ENCODE measurements around the gene SORCS2.

The SORCS2 gene

DNA sequence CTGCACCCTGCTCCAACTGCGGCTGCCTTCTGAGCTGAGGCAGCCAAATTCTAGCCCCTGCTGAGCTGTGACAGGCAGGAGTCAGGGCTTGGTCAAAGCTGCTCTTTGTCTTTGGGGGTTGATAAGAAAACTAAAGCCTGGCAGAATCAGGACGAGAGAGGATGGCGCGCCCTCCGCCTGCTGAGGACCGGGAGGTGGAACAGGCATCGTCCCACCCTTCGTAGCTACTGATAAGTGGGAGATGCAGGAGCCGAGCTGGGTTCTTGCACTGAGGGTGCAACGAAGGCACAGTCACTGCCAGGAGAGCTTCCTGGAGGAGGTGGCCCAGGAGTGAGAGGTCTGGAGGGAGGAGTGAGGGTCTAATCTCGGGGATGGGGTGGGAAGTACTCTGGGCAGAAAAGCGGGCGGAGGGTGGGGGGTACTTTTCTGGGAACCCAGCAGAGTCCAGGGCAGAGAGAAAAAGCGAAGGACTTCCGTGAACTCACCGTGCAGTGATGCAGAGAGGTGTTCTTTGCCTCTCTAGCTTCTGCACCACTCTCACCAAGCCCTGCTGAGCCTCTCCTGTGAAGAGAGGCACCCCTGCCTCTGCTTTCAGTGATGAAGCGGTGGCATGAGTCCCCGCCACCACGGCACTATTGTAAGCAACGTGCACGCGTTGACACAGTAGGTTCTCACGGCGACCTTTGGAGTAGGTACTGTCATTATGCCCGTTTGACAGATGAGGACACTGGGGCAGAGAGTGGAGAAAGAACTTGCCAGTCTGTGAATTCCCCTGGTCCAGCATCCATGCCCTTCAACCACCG lies 107.8 kb downstream of the SORCS2 start:
- in situ Hi-C loops (cut with MboI; ENCODE audit: low sequenced_read_pairs), result no loop called here

GRCh38 chr4:7300711-7301095 lies 108.4 kb downstream of the SORCS2 start:
- in situ Hi-C loops (cut with MboI; ENCODE audit: low sequenced_read_pairs), result no loop called here

DNA sequence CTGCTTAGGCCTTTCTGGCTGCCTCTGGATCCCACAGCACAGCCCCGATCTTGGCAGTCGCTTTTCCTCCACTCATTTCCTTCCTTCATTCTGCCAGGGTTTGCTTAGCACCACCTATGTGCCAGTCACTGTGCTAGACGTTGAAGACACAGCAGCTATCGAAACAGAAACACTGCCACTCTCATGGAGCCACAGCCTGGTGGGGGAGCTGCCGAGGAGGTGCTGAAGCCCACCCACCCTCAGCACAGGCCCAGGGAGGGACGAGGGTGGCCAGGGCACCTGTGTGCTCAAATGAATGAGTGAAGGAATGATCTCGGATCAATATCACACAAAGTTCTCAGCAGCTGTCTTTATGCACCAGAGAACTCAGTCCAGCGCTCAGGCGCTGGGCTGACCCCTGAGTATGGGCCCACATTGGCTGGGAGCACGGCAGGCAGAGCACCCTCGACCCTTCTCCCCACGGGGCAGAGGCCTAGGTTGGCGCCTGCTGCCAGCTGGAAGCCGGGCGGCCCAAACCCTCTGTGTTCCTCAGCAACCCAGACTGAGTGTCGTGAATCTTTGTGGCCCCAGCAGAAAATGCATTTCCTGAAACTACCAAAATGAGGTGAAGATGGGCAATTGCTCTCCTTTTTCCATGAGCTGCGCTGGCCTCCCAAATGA lies 108.9 kb downstream of the SORCS2 start:
- in situ Hi-C loops (cut with MboI; ENCODE audit: low sequenced_read_pairs), result no loop called here

- in situ Hi-C loops (cut with MboI; ENCODE audit: low sequenced_read_pairs), result no loop called here
These were observed 109.7 kb downstream of the SORCS2 start for GRCh38 chr4:7301846-7302630.

GRCh38 chr4:7302781-7303404 lies 110.6 kb downstream of the SORCS2 start:
- in situ Hi-C loops (cut with MboI; ENCODE audit: low sequenced_read_pairs), result no loop called here

DNA sequence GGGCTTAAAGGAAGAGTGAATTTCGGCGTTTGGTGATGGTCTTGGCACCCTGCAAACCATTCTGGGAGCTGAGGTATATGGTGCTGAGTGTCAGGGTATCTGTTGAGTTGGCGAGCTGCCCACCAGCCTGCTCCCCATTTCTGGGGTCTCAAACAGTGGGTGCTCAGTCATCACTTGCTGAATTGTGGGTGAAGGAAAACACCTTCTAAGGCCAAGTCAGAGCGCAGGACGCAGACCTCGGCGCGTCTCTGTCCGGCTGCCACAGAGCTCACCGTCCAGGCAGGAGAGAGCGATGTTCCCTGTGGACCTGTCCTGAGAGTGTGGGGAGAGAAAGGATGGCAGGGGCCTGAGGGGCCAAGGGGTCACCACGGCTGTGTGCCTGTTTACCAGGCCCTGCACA lies 111.2 kb downstream of the SORCS2 start:
- in situ Hi-C loops (cut with MboI; ENCODE audit: low sequenced_read_pairs), result no loop called here

- in situ Hi-C loops (cut with MboI; ENCODE audit: low sequenced_read_pairs), result no loop called here
These were observed 112.1 kb downstream of the SORCS2 start for GRCh38 chr4:7304436-7304835.

GRCh38 chr4:7306021-7306965 lies 114.0 kb downstream of the SORCS2 start:
- in situ Hi-C loops (cut with MboI; ENCODE audit: low sequenced_read_pairs), result no loop called here

DNA sequence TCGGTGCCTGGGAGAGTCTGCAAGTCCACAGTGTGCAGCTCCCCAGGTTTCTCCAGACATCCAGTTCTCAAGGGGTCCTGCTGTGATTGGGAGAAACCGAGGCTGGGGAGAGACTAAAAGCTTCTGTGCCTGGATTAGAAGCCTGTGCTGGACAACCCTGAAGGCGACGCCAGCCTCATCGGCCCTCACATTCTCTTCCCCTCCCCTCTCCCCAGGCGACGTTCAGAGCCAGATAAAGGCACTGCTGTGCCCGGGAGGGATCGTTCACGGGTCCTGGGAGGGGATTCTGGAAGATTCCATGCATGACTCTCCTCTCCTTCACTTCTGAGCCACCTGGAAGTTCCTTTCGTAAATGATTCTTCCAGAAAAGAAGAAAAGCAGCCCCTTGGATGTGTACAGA lies 114.6 kb downstream of the SORCS2 start:
- in situ Hi-C loops (cut with MboI; ENCODE audit: low sequenced_read_pairs), result no loop called here

DNA sequence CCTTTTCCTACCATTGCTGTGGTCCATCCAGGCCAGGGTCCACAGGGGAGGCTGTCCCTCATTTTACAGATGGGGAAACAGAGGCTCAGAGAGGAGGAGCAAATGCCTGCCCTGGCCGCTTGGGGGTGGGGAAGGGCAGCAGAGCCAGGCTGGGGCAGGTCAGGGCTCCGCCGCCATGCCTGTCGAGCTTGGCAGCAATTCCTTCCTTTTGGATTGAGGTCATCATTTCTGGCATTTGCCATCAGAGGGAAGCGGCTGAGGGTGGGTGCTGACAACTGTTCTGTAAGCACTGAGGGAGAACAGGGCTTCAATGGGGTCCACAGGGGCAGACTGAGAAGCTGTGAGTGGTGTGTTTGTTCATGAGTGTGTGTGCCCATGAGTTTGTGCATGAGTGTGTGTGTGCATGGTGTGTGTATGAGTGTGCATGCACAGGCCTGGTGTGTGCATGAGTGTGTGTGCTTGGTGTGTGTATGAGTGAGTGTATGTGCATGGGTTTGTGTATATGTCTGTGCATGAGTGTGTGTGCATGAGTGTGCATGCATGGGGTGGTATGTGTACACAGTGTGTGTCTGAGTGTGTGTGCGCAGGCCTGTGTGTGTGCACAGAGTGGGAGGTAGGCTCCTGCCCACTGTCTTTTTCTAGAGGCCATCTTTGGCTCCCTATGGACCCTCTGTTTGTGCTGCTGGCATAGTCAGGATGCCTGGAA lies 115.2 kb downstream of the SORCS2 start:
- in situ Hi-C loops (cut with MboI; ENCODE audit: low sequenced_read_pairs), result no loop called here

- in situ Hi-C loops (cut with MboI; ENCODE audit: low sequenced_read_pairs), result no loop called here
These were observed 116.8 kb downstream of the SORCS2 start for GRCh38 chr4:7309181-7309580.

- in situ Hi-C loops (cut with MboI; ENCODE audit: low sequenced_read_pairs), result no loop called here
These were observed 117.5 kb downstream of the SORCS2 start for GRCh38 chr4:7309636-7310390.

GRCh38 chr4:7310451-7310850 lies 118.1 kb downstream of the SORCS2 start:
- in situ Hi-C loops (cut with MboI; ENCODE audit: low sequenced_read_pairs), result no loop called here

- in situ Hi-C loops (cut with MboI; ENCODE audit: low sequenced_read_pairs), result no loop called here
These were observed 118.9 kb downstream of the SORCS2 start for GRCh38 chr4:7311205-7311604.

GRCh38 chr4:7312691-7313090 lies 120.4 kb downstream of the SORCS2 start:
- in situ Hi-C loops (cut with MboI; ENCODE audit: low sequenced_read_pairs), result no loop called here

- in situ Hi-C loops (cut with MboI; ENCODE audit: low sequenced_read_pairs), result no loop called here
These were observed 121.0 kb downstream of the SORCS2 start for GRCh38 chr4:7313347-7313811.

DNA sequence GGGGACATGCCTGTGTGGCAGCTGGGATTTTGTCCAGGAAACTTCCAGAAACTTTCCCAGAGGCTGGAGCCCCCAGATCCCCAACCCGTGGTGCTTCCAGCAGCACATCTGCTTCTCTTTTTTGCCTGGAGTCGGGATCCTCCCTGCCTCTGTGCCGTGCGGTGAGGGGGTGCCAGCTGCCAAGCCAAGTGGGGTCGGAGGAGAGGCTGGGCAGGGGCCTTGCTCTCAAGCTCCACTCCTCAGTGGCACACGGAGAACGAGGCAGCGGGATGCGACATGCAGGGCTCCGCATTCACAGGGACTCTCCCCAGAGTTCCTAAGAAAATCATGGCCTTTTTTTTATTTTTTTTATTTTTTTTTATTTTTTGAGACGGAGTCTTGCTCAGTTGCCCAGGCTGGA lies 121.7 kb downstream of the SORCS2 start:
- in situ Hi-C loops (cut with MboI; ENCODE audit: low sequenced_read_pairs), result no loop called here

DNA sequence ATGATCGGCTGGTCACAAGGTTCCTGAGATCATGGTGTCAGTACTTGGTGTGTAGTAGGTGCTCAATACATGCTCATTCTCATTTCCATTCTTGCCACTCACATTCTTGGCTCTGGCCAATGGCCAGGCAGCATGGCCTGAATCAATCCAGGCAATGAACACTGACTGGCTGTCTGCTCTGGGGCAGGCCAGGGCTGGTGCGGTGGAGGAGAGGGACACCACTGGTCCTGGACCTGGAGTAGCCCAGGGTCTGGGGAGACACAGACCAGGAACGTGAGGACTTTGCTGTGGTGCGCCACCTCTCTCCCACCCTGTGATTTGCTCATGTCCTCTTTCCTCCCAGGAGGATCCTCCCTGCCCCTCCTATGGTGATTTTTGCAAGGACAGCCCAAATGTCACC lies 122.9 kb downstream of the SORCS2 start:
- in situ Hi-C loops (cut with MboI; ENCODE audit: low sequenced_read_pairs), result no loop called here

DNA sequence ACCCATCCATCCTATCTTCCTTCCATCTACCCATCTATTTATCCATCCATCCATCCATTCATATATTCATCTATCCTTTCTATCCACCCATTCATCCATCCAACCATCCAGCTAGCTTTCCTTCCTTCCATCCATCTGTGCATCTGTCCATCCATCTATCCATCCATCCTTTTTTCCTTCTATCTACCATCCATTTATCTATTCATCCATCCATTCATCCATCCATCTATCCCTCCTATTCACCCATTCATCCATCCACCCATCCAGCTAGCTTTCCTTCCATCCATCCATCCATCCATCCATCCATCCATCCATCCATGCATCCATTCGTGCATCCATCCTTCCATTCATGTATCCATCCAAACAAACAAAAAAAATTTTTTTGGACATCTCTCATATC lies 123.6 kb downstream of the SORCS2 start:
- in situ Hi-C loops (cut with MboI; ENCODE audit: low sequenced_read_pairs), result no loop called here
